ENCODE data around the gene RPL14. TPM values are rescaled to one million over a fixed set of nuclear protein-coding genes. Genes with fewer than 3 reads are reported as not detected.

RPL14 gene
- polyA plus RNA-seq, 4 donors = 1,587 to 1,939 (median 1,735) TPM

GRCh38 chr3:40516201-40516600 is 59.1 kb downstream of the RPL14 start:
- DNase-seq (ENCODE audit: low read depth in 4 of 4, low spot score in 2 of 4) = no peak

GRCh38 chr3:40518067-40518466 is 60.9 kb downstream of the RPL14 start:
- no peak for DNase-seq (ENCODE audit: low read depth in 4 of 4, low spot score in 2 of 4)

Other genes starting within 250 kb of the RPL14 start
- 100 to 1,000 TPM; 113 to 130 (median 120) TPM for gene EIF1B, start 147.6 kb upstream of the RPL14 start, polyA plus RNA-seq (ENCODE audit: insufficient read length in 4 of 4)
- gene ENTPD3, start 70.2 kb upstream of the RPL14 start, polyA plus RNA-seq (ENCODE audit: insufficient read length in 4 of 4) = 1 to 10 TPM; 2.1 to 3.0 (median 2.4) TPM
- 1 to 10 TPM; 5.3 to 9.0 (median 8.0) TPM for gene ZNF619, start 19.8 kb downstream of the RPL14 start, polyA plus RNA-seq (ENCODE audit: insufficient read length in 4 of 4)
- 10 to 100 TPM in 2 of 4 donors, 1 to 10 TPM in 2; 8.6 to 13.5 (median 9.8) TPM for gene ZNF620, start 48.7 kb downstream of the RPL14 start, polyA plus RNA-seq (ENCODE audit: insufficient read length in 4 of 4)
- 10 to 100 TPM; 20.9 to 37.6 (median 27.7) TPM for gene ZNF621, start 67.6 kb downstream of the RPL14 start, polyA plus RNA-seq (ENCODE audit: insufficient read length in 4 of 4)

Measured in left renal cortex interstitium (tissue), 4 donors.